ENCODE measurements around the gene AMZ2.
"Not testable (repeated sequence)": the region's sequence is repeated elsewhere in the genome, so short reads cannot be mapped to it uniquely, and the experiment has no call there.

The AMZ2 gene

GRCh38 chr17:68249354-68249765 lies 1.5 kb downstream of the AMZ2 start:
- DNase-seq: no peak

- DNase-seq: not testable (repeated sequence)
These were observed 5.6 kb downstream of the AMZ2 start for GRCh38 chr17:68253426-68253825.

- DNase-seq: no peak
These were observed 7.3 kb downstream of the AMZ2 start for GRCh38 chr17:68255151-68255550.

GRCh38 chr17:68255731-68256538 lies 8.1 kb downstream of the AMZ2 start:
- no peak for DNase-seq

- DNase-seq: not testable (repeated sequence)
These were observed 8.9 kb downstream of the AMZ2 start for GRCh38 chr17:68256701-68257100.

- DNase-seq: no peak
These were observed 10.1 kb downstream of the AMZ2 start for GRCh38 chr17:68257934-68258333.

GRCh38 chr17:68258890-68259647 lies 11.2 kb downstream of the AMZ2 start:
- DNase-seq: peak; percentile 30

- DNase-seq: not testable (repeated sequence)
These were observed 11.8 kb downstream of the AMZ2 start for GRCh38 chr17:68259648-68259951.

GRCh38 chr17:68260051-68260762 lies 12.4 kb downstream of the AMZ2 start:
- no peak for DNase-seq

GRCh38 chr17:68262467-68262866 lies 14.6 kb downstream of the AMZ2 start:
- DNase-seq: not testable (repeated sequence)

GRCh38 chr17:68263101-68263681 lies 15.3 kb downstream of the AMZ2 start:
- DNase-seq: peak; percentile 51

- DNase-seq: not testable (repeated sequence)
These were observed 18.0 kb downstream of the AMZ2 start for GRCh38 chr17:68265833-68266232.

GRCh38 chr17:68273722-68274121 lies 25.9 kb downstream of the AMZ2 start:
- DNase-seq: no peak

- not testable (repeated sequence) for DNase-seq
These were observed 28.5 kb downstream of the AMZ2 start for GRCh38 chr17:68276339-68276738.

GRCh38 chr17:68277807-68278206 lies 30.0 kb downstream of the AMZ2 start:
- no peak for DNase-seq

- not testable (repeated sequence) for DNase-seq
These were observed 34.1 kb downstream of the AMZ2 start for GRCh38 chr17:68281965-68282364.

- DNase-seq: no peak
These were observed 40.5 kb downstream of the AMZ2 start for GRCh38 chr17:68288375-68288774.

- DNase-seq: no peak
These were observed 41.0 kb downstream of the AMZ2 start for GRCh38 chr17:68288804-68289203.

GRCh38 chr17:68289473-68289872 lies 41.6 kb downstream of the AMZ2 start:
- DNase-seq: no peak

- DNase-seq: no peak
These were observed 42.1 kb downstream of the AMZ2 start for GRCh38 chr17:68289936-68290267.

GRCh38 chr17:68290268-68290954 lies 42.6 kb downstream of the AMZ2 start:
- DNase-seq: no peak
